CD14-positive monocyte (primary cell): ENCODE data around the gene CTU1. TPM values are rescaled to one million over a fixed set of nuclear protein-coding genes. Genes with fewer than 3 reads are reported as not detected.

ENCODE experiments used
- DNase-seq, 3 donors: peaks; one replicate each; pipeline ENCODE4 v3.0.0-alpha.2; 2011 to 2022
- H2AFZ ChIP-seq: 2 replicates; pipeline ENCODE4 v1.6.0; 2012; ENCODE audit warnings: mild to moderate bottlenecking, low read depth, low read length, inconsistent platforms; ENCODE audit not compliant: insufficient read depth, poor library complexity, severe bottlenecking
- H3K27ac ChIP-seq, 2 donors: 1 replicate in 1 of 2; 2 replicates in 1 of 2; pipeline ENCODE4 v1.5.1; 2012 to 2013; ENCODE audit warnings: low read length in 2 of 2, control low read depth in 1 of 2, inconsistent platforms in 1 of 2, low read depth in 1 of 2, mild to moderate bottlenecking in 1 of 2
- H3K27me3 ChIP-seq, 2 donors: one replicate each; pipeline versions ENCODE4 v1.6.0 to v1.6.1; 2011 to 2013; ENCODE audit warnings: low read length in 2 of 2; ENCODE audit not compliant: control insufficient read depth in 2 of 2, insufficient read depth in 2 of 2
- H3K36me3 ChIP-seq, 2 donors: replicated peaks in 1 of 2; 1 replicate in 1 of 2; 2 replicates in 1 of 2; pipeline versions ENCODE4 v1.5.1 to v1.6.1; 2012 to 2013; ENCODE audit warnings: low read length in 2 of 2, control low read depth in 1 of 2, inconsistent platforms in 1 of 2, mild to moderate bottlenecking in 1 of 2; ENCODE audit not compliant: insufficient read depth in 2 of 2, control insufficient read depth in 1 of 2
- H3K4me1 ChIP-seq, 2 donors: 1 replicate in 1 of 2; 2 replicates in 1 of 2; pipeline versions ENCODE4 v1.5.1 to v1.6.1; 2012 to 2013; ENCODE audit warnings: low read length in 2 of 2, control low read depth in 1 of 2, inconsistent platforms in 1 of 2, mild to moderate bottlenecking in 1 of 2, moderate library complexity in 1 of 2; ENCODE audit not compliant: insufficient read depth in 2 of 2, control insufficient read depth in 1 of 2
- H3K4me2 ChIP-seq: replicated peaks from 2 replicates; pipeline ENCODE3; 2012; ENCODE audit warnings: low read length, moderate library complexity, mild to moderate bottlenecking; ENCODE audit not compliant: poor library complexity, severe bottlenecking; ENCODE audit errors: extremely low read depth
- H3K4me3 ChIP-seq, 3 experiments: fragments of 200-600 bp in 1 of 3; sonication (generic) in 1 of 3; replicated peaks in 1 of 3; 1 replicate in 2 of 3; 2 replicates in 1 of 3; pipeline ENCODE4 v1.5.1; 2011 to 2013; ENCODE audit warnings: low read length in 3 of 3, mild to moderate bottlenecking in 3 of 3, control low read depth in 2 of 3, low read depth in 2 of 3, inconsistent platforms in 1 of 3, moderate library complexity in 1 of 3
- H3K79me2 ChIP-seq: 2 replicates; pipeline ENCODE4 v1.6.0; 2012; ENCODE audit warnings: mild to moderate bottlenecking, control low read depth, inconsistent platforms, low read length, moderate library complexity; ENCODE audit not compliant: insufficient read depth
- H3K9ac ChIP-seq: 2 replicates; pipeline ENCODE4 v1.6.0; 2017; ENCODE audit warnings: low read length, mild to moderate bottlenecking; ENCODE audit not compliant: insufficient read depth, poor library complexity, severe bottlenecking
- H3K9me3 ChIP-seq, 2 donors: replicated peaks in 1 of 2; 1 replicate in 1 of 2; 2 replicates in 1 of 2; pipeline versions ENCODE4 v1.5.1 to v1.6.1; 2012 to 2013; ENCODE audit warnings: low read length in 2 of 2, control low read depth in 1 of 2; ENCODE audit not compliant: control insufficient read depth in 1 of 2, insufficient read depth in 1 of 2
- H4K20me1 ChIP-seq: 2 replicates; pipeline ENCODE4 v1.6.0; 2012; ENCODE audit warnings: mild to moderate bottlenecking, low read length, control low read depth, moderate library complexity; ENCODE audit not compliant: insufficient read depth
- H3K27ac Mint-ChIP-seq, 7 donors: one replicate each; pipeline ENCODE4 v1.8.0; 2020; ENCODE audit warnings: mild to moderate bottlenecking in 7 of 7, mixed read lengths in 7 of 7, moderate library complexity in 6 of 7, inconsistent platforms in 2 of 7
- H3K27me3 Mint-ChIP-seq, 3 donors: one replicate each; pipeline ENCODE4 v1.8.0; 2021 to 2022; ENCODE audit warnings: low read depth in 3 of 3, mild to moderate bottlenecking in 3 of 3, mixed read lengths in 3 of 3, moderate library complexity in 3 of 3, inconsistent platforms in 1 of 3
- H3K36me3 Mint-ChIP-seq, 2 donors: one replicate each; pipeline ENCODE4 v1.8.0; 2020; ENCODE audit warnings: mixed read lengths in 2 of 2, inconsistent platforms in 1 of 2, mild to moderate bottlenecking in 1 of 2
- H3K4me1 Mint-ChIP-seq: one replicate; pipeline ENCODE4 v1.8.0; 2020; ENCODE audit warnings: mild to moderate bottlenecking, mixed read lengths
- H3K4me3 Mint-ChIP-seq, 2 donors: one replicate each; pipeline ENCODE4 v1.8.0; 2020; ENCODE audit warnings: mild to moderate bottlenecking in 2 of 2, mixed read lengths in 2 of 2, moderate library complexity in 1 of 2
- H3K9me3 Mint-ChIP-seq, 7 donors: one replicate each; pipeline ENCODE4 v1.8.0; 2020 to 2022; ENCODE audit warnings: mixed read lengths in 7 of 7, mild to moderate bottlenecking in 6 of 7, moderate library complexity in 6 of 7, inconsistent platforms in 2 of 7
- WGBS: methylation state at CpG from one replicate; pipeline ENCODE4 v1.1.5; 2013; ENCODE audit warnings: missing lambda C conversion rate; ENCODE audit not compliant: insufficient coverage; 5-methylcytosine and 5-hydroxymethylcytosine counted together
- intact Hi-C, 2 donors: fragments of 100-400 bp; cut with micrococcal nuclease; formaldehyde crosslinking; loops; one replicate each; pipeline versions ENCODE4 v1.15.0 to v1.15.1; 2023
- polyA plus RNA-seq, 3 donors: library from polyadenylated mRNA; depleted of rRNA in 1 of 3; unstranded in 2 of 3; stranded (reverse) in 1 of 3; fragments of 300-500 nt in 2 of 3; fragments of >200 nt in 1 of 3; fragmentation: Illumina TruSeq in 2 of 3; gene quantifications; 1 replicate in 2 of 3; 2 replicates in 1 of 3; pipeline ENCODE4 v1.2.3, GENCODE V29; 2012 to 2021
- TF ChIP-seq, protein P1 (sequence below): fragments of 200-600 bp; IDR thresholded peaks from one replicate; pipeline ENCODE4 v1.8.0; 2022; ENCODE audit warnings: antibody characterized with exemption, mild to moderate bottlenecking

Gene CTU1
- polyA plus RNA-seq, 3 donors: 0.75 to 3.0 (median 2.9) TPM

DNA sequence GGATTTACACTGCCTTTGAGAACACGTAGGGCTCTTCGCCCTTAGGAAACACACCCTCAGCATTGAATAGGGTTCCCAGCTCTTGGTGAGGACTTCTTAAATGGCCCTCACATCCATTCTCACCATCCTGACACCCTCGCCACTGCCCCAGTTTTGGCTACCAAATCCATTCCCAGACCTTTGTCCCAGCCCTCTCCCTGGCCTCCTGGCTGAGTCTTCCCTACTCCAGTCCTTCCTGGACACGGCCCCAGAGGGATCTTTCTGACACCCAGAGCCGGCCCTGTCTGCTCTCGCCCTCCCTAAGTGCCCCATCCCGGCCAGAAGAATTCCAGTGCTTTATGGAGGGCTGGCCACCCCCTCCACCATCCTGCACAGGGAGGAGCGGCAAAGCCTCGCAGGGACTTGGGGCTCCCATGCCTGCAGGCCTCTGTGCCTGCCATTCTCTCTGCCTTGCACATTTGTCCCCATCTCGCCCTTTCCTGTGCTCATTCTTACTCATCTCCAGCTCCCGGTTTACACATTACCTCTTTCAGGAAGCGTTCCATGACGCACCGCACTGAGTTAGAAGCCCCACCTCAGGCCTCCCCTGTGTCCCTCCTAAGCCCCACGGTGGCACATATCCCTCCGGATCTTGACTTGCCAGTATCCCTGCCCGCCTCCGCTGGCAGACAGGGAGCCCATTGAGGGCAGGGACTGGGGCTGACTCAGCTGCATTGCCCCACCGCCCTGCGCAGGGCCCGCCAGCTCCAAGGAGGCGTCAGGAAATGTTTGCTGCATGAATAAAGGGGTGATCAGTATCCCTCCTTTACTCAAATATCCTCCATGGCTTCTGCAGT is 14.5 kb downstream of the CTU1 start:
- no peak for DNase-seq
- peaks cover 3 to 17% (median 10%) of the 10 kb centered on the region in 3 donors for H3K27me3 Mint-ChIP-seq
- Histone ChIP-seq H3K9ac (no peak overlapping the region), H4K20me1 (no peaks in the 10 kb centered on the region), H3K27me3 (no peaks in the 10 kb centered on the region), H3K4me1 (peaks cover 10% of the 10 kb centered on the region in 2 donors), H3K9me3 (no peaks in the 10 kb centered on the region), H3K27ac (no peak overlapping the region), H3K4me2 (no peak overlapping the region), H3K79me2 (no peaks in the 10 kb centered on the region), H2AFZ (no peak overlapping the region), H3K36me3 (peaks cover 6 to 8% of the 10 kb centered on the region in 2 donors), H3K4me3 (no peak overlapping the region)
- H3K27ac Mint-ChIP-seq: peak overlapping the region in 2 of 7 donors; percentile 0 to 19
- H3K4me1 Mint-ChIP-seq: peaks cover 11% of the 10 kb centered on the region
- WGBS: 91% methylated on average over 15 of the region's 22 CpGs
- no peak overlapping the region for H3K4me3 Mint-ChIP-seq
- H3K36me3 Mint-ChIP-seq: peaks cover 3 to 17% of the 10 kb centered on the region in 2 donors
- intact Hi-C loops: no loop called here
- peaks cover 0 to 2% (median 0%) of the 10 kb centered on the region in 7 donors for H3K9me3 Mint-ChIP-seq
- TF ChIP-seq, protein P1, sequence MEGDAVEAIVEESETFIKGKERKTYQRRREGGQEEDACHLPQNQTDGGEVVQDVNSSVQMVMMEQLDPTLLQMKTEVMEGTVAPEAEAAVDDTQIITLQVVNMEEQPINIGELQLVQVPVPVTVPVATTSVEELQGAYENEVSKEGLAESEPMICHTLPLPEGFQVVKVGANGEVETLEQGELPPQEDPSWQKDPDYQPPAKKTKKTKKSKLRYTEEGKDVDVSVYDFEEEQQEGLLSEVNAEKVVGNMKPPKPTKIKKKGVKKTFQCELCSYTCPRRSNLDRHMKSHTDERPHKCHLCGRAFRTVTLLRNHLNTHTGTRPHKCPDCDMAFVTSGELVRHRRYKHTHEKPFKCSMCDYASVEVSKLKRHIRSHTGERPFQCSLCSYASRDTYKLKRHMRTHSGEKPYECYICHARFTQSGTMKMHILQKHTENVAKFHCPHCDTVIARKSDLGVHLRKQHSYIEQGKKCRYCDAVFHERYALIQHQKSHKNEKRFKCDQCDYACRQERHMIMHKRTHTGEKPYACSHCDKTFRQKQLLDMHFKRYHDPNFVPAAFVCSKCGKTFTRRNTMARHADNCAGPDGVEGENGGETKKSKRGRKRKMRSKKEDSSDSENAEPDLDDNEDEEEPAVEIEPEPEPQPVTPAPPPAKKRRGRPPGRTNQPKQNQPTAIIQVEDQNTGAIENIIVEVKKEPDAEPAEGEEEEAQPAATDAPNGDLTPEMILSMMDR: no peak

GRCh38 chr19:51093101-51093500 is 15.1 kb downstream of the CTU1 start:
- Mint-ChIP-seq H3K4me1 (peaks cover 11% of the 10 kb centered on the region), H3K27ac (peak overlapping the region in 1 of 7 donors; percentile 20), H3K27me3 (peaks cover 3 to 17% (median 10%) of the 10 kb centered on the region in 3 donors), H3K9me3 (peaks cover 0 to 2% (median 0%) of the 10 kb centered on the region in 7 donors), H3K4me3 (no peak overlapping the region), H3K36me3 (peaks cover 3 to 14% of the 10 kb centered on the region in 2 donors)
- Histone ChIP-seq H3K36me3 (peaks cover 4% of the 10 kb centered on the region in 2 donors), H3K4me3 (no peak overlapping the region), H2AFZ (no peak overlapping the region), H4K20me1 (no peaks in the 10 kb centered on the region), H3K9ac (peak overlapping the region; percentile 25), H3K27ac (no peak overlapping the region), H3K4me2 (no peak overlapping the region), H3K27me3 (no peaks in the 10 kb centered on the region), H3K79me2 (no peaks in the 10 kb centered on the region), H3K4me1 (peaks cover 8 to 10% of the 10 kb centered on the region in 2 donors), H3K9me3 (no peaks in the 10 kb centered on the region)
- DNase-seq: no peak
- TF ChIP-seq, protein P1: no peak
- WGBS: 98% methylated on average over 5 of the region's 8 CpGs
- intact Hi-C loops: no loop called here
